Panc1 (cell line): ENCODE results near the gene SRXN1. TPM values are rescaled to one million over a fixed set of nuclear protein-coding genes. Genes with fewer than 3 reads are reported as not detected.

ENCODE experiments used
- ATAC-seq: fragments of 200-7000 bp; cut with Tn5 transposase; 2 replicates; pipeline ENCODE4 v1.9.1; 2020; ENCODE audit warnings: mild to moderate bottlenecking, moderate library complexity
- BruUV-seq: library from RNA; stranded (reverse); fragments of 400-500 nt; replicated peaks from 2 replicates; lab custom pipeline; 2021; lab: Mats Ljungman, UMichigan
- CTCF ChIA-PET: fragments of 300-600 bp; sonication (Branson Sonifier 250); formaldehyde crosslinking; loops from one replicate; lab custom pipeline; 2022; ENCODE audit warnings: antibody characterized with exemption; lab: Charles Lee
- POLR2A ChIA-PET: fragments of 300-600 bp; sonication (Branson Sonifier 250); formaldehyde crosslinking; loops from one replicate; lab custom pipeline; 2022; ENCODE audit warnings: antibody characterized with exemption; lab: Charles Lee
- DNase-seq: peaks from one replicate; pipeline ENCODE4 v3.0.0-alpha.2; 2010; ENCODE audit warnings: low read depth, low spot score
- H3K27ac ChIP-seq: 2 replicates; pipeline ENCODE4 v1.5.1; 2011; ENCODE audit warnings: mild to moderate bottlenecking, low read length, inconsistent platforms
- H3K27me3 ChIP-seq: fragments of 200-500 bp; sonication (Bioruptor generic); 2 replicates; pipeline ENCODE4 v1.6.0; 2014; ENCODE audit warnings: low read length, inconsistent platforms; ENCODE audit not compliant: control insufficient read depth, insufficient read depth
- H3K36me3 ChIP-seq: fragments of 200-500 bp; sonication (Bioruptor generic); 2 replicates; pipeline ENCODE4 v1.5.1; 2014; ENCODE audit warnings: inconsistent platforms, mild to moderate bottlenecking, low read length, moderate library complexity; ENCODE audit not compliant: control insufficient read depth, insufficient read depth
- H3K4me1 ChIP-seq: 2 replicates; pipeline ENCODE4 v1.5.1; 2011; ENCODE audit warnings: inconsistent platforms, mild to moderate bottlenecking, low read length, moderate library complexity; ENCODE audit not compliant: control insufficient read depth, insufficient read depth
- H3K4me3 ChIP-seq, 2 experiments: 2 replicates each; pipeline ENCODE4 v1.5.1; 2011 to 2012; ENCODE audit warnings: low read depth in 2 of 2, low read length in 2 of 2, mild to moderate bottlenecking in 2 of 2, inconsistent platforms in 1 of 2, moderate library complexity in 1 of 2
- H3K9me3 ChIP-seq: fragments of 200-500 bp; sonication (Bioruptor generic); 2 replicates; pipeline ENCODE4 v1.5.1; 2014; ENCODE audit warnings: low read depth, mild to moderate bottlenecking, inconsistent platforms, low read length, moderate library complexity; ENCODE audit not compliant: control insufficient read depth, insufficient read depth
- CTCF ChIP-seq: fragments of 450-650 bp; IDR thresholded peaks from 2 replicates; pipeline ENCODE4 v1.5.1; 2017; ENCODE audit warnings: mild to moderate bottlenecking
- POLR2AphosphoS5 ChIP-seq: IDR thresholded peaks from 2 replicates; pipeline ENCODE4 v1.6.1; 2012; ENCODE audit warnings: mild to moderate bottlenecking, low read depth, low read length, moderate library complexity
- REST ChIP-seq, 2 experiments: IDR thresholded peaks; 2 replicates each; pipeline ENCODE4 v1.6.1; 2011 to 2012; ENCODE audit warnings: low read depth in 2 of 2, control low read depth in 1 of 2, low read length in 1 of 2, mild to moderate bottlenecking in 1 of 2, moderate library complexity in 1 of 2; ENCODE audit not compliant: insufficient read depth in 1 of 2
- SIN3A ChIP-seq: IDR thresholded peaks from 2 replicates; pipeline ENCODE4 v1.6.1; 2012; ENCODE audit warnings: low read depth, mild to moderate bottlenecking, low read length, moderate library complexity, borderline replicate concordance; ENCODE audit not compliant: insufficient read depth
- TCF7L2 ChIP-seq: IDR thresholded peaks from 2 replicates; pipeline ENCODE4 v1.6.1; 2011; ENCODE audit warnings: mild to moderate bottlenecking, low read depth, low read length, inconsistent platforms
- in situ Hi-C: cut with HindIII; loops from 2 replicates; pipeline ENCODE4 v1.10.0; 2016; ENCODE audit warnings: low sequenced_read_pairs, low pct_unique_long_range_greater_than_20kb
- intact Hi-C: fragments of 100-400 bp; cut with micrococcal nuclease; formaldehyde crosslinking; loops from one replicate; pipeline ENCODE4 v1.10.0; 2022; ENCODE audit not compliant: unreplicated experiment
- total RNA-seq: library from RNA; stranded (reverse); gene quantifications from one replicate; pipeline ENCODE4 v1.2.1, GENCODE V29; 2021; ENCODE audit not compliant: unreplicated experiment

Gene SRXN1
- total RNA-seq, 1 experiment from 2014 or later, result 34.5 TPM

- CTCF ChIA-PET, result no interaction called here
- in situ Hi-C loops, result no loop called here
- no peaks in the 10 kb centered on the region for H3K36me3 ChIP-seq
- intact Hi-C loops, result no loop called here
- H3K4me1 ChIP-seq, result no peaks in the 10 kb centered on the region
- no peak overlapping the region for H3K27ac ChIP-seq
- DNase-seq, result no peak
- no peaks in the 10 kb centered on the region for H3K27me3 ChIP-seq
- POLR2A ChIA-PET, result interaction anchor here (0.6 kb wide), 1 partner anchor 54 kb away, joined by 4 read pairs; no protein-coding TSS in a partner anchor
- no TSS peak for BruUV-seq
- no peak overlapping the region for H3K4me3 ChIP-seq
- no peaks in the 10 kb centered on the region for H3K9me3 ChIP-seq
- ATAC-seq, result no peak
- no peak for TF ChIP-seq REST (IDR thresholded peaks at IDR 0.05; ENCODE audit: insufficient read depth in 1 of 2, low read depth in 2 of 2, low read length in 1 of 2)
- TF ChIP-seq CTCF, result no peak
- TF ChIP-seq SIN3A, result no peak
- TF ChIP-seq TCF7L2, result no peak
- no peak for TF ChIP-seq POLR2AphosphoS5
Measured at GRCh38 chr20:699811-700338, 46.9 kb upstream of the SRXN1 start.

GRCh38 chr20:699342-699741 is 46.3 kb upstream of the SRXN1 start:
- CTCF ChIA-PET, result interaction anchor here (0.6 kb wide), 1 partner anchor 12 kb away, joined by 3 read pairs; no protein-coding TSS in a partner anchor

More at GRCh38 chr20:699342-699741, 46.3 kb upstream of the SRXN1 start:
- POLR2A ChIA-PET, result no interaction called here
- no peak; the same call in 1 of the 2 replicates for ATAC-seq
- no peaks in the 10 kb centered on the region for H3K4me1 ChIP-seq
- no peak for DNase-seq
- no peaks in the 10 kb centered on the region for H3K27me3 ChIP-seq
- H3K9me3 ChIP-seq, result no peaks in the 10 kb centered on the region
- intact Hi-C loops (no loop called here), in situ Hi-C loops (no loop called here)
- no peak overlapping the region for H3K27ac ChIP-seq
- no peak for TF ChIP-seq CTCF
- TF ChIP-seq REST (IDR thresholded peaks at IDR 0.05; ENCODE audit: insufficient read depth in 1 of 2, low read depth in 2 of 2, low read length in 1 of 2), result no peak
- no peak for TF ChIP-seq TCF7L2
- TF ChIP-seq POLR2AphosphoS5, result no peak
- BruUV-seq, result no TSS peak
- no peak overlapping the region for H3K4me3 ChIP-seq
- H3K36me3 ChIP-seq, result no peaks in the 10 kb centered on the region
